ENCODE data around the gene ARMH2. TPM values are rescaled to one million over a fixed set of nuclear protein-coding genes. Genes with fewer than 3 reads are reported as not detected.

The ARMH2 gene
- total RNA-seq, 1 experiment from 2014 or later: not detected

- Histone ChIP-seq H3K18ac (ENCODE audit: insufficient read length, low read depth, low read length) (no peak overlapping the region), H2AK5ac (ENCODE audit: insufficient read length, low read length) (no peak overlapping the region)
Observed at GRCh38 chr6:24824142-24824938, 25.6 kb upstream of the ARMH2 start.

More at GRCh38 chr6:24824142-24824938, 25.6 kb upstream of the ARMH2 start:
- Histone ChIP-seq H2BK5ac (ENCODE audit: insufficient read length, low read length) (no peak overlapping the region), H3K79me2 (ENCODE audit: insufficient read depth, low read length) (no peaks in the 10 kb centered on the region), H3K79me1 (ENCODE audit: insufficient read depth, low read depth, low read length, poor library complexity, severe bottlenecking) (no peaks in the 10 kb centered on the region), H4K91ac (ENCODE audit: insufficient read length, low read depth, low read length) (no peak overlapping the region), H2BK12ac (ENCODE audit: insufficient read length, low read depth, low read length) (no peak overlapping the region), H2AFZ (ENCODE audit: low read length) (no peak overlapping the region), H2BK15ac (ENCODE audit: low read depth, low read length) (no peak overlapping the region), H3K23me2 (ENCODE audit: insufficient read length, low read depth, low read length, poor library complexity, severe bottlenecking) (no peaks in the 10 kb centered on the region), H3K23ac (ENCODE audit: insufficient read length, low read depth, low read length) (no peak overlapping the region), H3K27ac (ENCODE audit: insufficient read length, low read depth, low read length) (no peak overlapping the region), H3K9me3 (ENCODE audit: control insufficient read depth, low read depth, low read length) (no peaks in the 10 kb centered on the region), H3K56ac (ENCODE audit: insufficient read length, low read depth, low read length) (no peak overlapping the region), H4K5ac (ENCODE audit: insufficient read length, low read depth, low read length) (no peak overlapping the region), H4K20me1 (ENCODE audit: control insufficient read depth, insufficient read depth, insufficient read length) (no peaks in the 10 kb centered on the region), H3K27me3 (ENCODE audit: insufficient read depth, low read length) (no peaks in the 10 kb centered on the region), H3K14ac (ENCODE audit: insufficient read depth, low read length) (no peak overlapping the region), H3K4me2 (ENCODE audit: insufficient read depth, insufficient read length, low read length) (no peak overlapping the region), H4K8ac (replicated peaks; ENCODE audit: insufficient read length, low read depth, low read length) (no peak overlapping the region), H3K9ac (ENCODE audit: extremely low read depth, insufficient read length, low read length) (no peak overlapping the region), H2BK20ac (ENCODE audit: low read depth, low read length, poor library complexity, severe bottlenecking) (no peak overlapping the region), H3K4ac (ENCODE audit: low read depth, low read length) (no peak overlapping the region), H2BK120ac (ENCODE audit: low read depth, low read length, poor library complexity, severe bottlenecking) (no peak overlapping the region), H3T11ph (ENCODE audit: low read length) (no peak overlapping the region), H3K4me1 (ENCODE audit: insufficient read depth, low read length) (no peaks in the 10 kb centered on the region)
- H3K36me3 Mint-ChIP-seq (ENCODE audit: insufficient read depth in 1 of 3, low read depth in 3 of 3): peaks cover 0 to 7% (median 4%) of the 10 kb centered on the region in 3 experiments; a peak in 2 of 7 replicates
- no peaks in the 10 kb centered on the region for H3K9me3 Mint-ChIP-seq
- DNase-seq: no peak
- peaks cover 3 to 17% of the 10 kb centered on the region in 2 experiments; a peak in 2 of 4 replicates for H3K4me1 Mint-ChIP-seq
- no peak overlapping the region for H3K4me3 Mint-ChIP-seq
- TF ChIP-seq, protein P1, sequence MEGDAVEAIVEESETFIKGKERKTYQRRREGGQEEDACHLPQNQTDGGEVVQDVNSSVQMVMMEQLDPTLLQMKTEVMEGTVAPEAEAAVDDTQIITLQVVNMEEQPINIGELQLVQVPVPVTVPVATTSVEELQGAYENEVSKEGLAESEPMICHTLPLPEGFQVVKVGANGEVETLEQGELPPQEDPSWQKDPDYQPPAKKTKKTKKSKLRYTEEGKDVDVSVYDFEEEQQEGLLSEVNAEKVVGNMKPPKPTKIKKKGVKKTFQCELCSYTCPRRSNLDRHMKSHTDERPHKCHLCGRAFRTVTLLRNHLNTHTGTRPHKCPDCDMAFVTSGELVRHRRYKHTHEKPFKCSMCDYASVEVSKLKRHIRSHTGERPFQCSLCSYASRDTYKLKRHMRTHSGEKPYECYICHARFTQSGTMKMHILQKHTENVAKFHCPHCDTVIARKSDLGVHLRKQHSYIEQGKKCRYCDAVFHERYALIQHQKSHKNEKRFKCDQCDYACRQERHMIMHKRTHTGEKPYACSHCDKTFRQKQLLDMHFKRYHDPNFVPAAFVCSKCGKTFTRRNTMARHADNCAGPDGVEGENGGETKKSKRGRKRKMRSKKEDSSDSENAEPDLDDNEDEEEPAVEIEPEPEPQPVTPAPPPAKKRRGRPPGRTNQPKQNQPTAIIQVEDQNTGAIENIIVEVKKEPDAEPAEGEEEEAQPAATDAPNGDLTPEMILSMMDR (conservative IDR thresholded peaks at IDR 0.05): no peak
- no CpG with 5 or more reads among the region's 6 CpGs for WGBS (ENCODE audit: extremely low coverage, insufficient read length, low lambda C conversion rate)
- H3K27ac Mint-ChIP-seq: no peak overlapping the region
- no peaks in the 10 kb centered on the region for H3K27me3 Mint-ChIP-seq (ENCODE audit: low read depth)
